ENCODE measurements around the gene HYAL3.

DNA sequence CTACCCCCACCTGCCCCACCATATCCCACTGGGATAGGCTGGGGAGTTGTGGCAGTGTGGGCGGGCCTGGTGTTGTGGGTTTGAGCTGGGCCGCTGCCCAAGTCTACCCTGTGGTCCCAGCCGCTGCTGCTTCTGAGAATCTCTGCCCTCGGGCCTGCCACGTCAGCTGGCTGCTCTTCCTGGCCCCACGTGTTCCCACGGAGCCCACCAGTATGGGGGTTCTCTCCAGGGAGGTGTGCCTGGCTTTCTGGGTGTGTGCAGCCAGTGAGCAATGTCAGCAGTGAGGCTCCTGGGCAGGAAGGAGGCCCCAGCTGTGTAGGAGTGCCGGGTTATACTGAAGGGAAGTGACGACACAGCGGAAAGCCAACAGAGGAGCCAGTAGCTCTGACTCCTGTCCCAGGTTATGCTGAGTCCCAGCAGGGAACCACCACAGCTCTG lies 52.7 kb downstream of the HYAL3 start:
- TF ChIP-seq EP300 (IDR thresholded peaks at IDR 0.05) (no peak), CTCF (IDR thresholded peaks at IDR 0.05) (peak in 1 of 5 experiments; percentile 12)

All from tibial nerve (tissue), 4 donors.